KOPT-K1 (cell line): ENCODE data around the gene COPS7B.
A peak's percentile ranks its signal among the peaks of the same experiment; 100 is the strongest.
"Not testable (repeated sequence)": the region's sequence is repeated elsewhere in the genome, so short reads cannot be mapped to it uniquely, and the experiment has no call there.

Experiments
- H3K27ac ChIP-seq: fragments of 200-600 bp; sonication (generic); 2 replicates; pipeline ENCODE4 v1.5.1; 2016; ENCODE audit warnings: antibody characterized with exemption, mild to moderate bottlenecking, low read depth, low read length; ENCODE audit not compliant: poor library complexity, severe bottlenecking
- H3K36me3 ChIP-seq: fragments of 200-600 bp; sonication (generic); 2 replicates; pipeline ENCODE4 v1.5.1; 2017; ENCODE audit warnings: antibody characterized with exemption, mild to moderate bottlenecking, low read length, moderate library complexity; ENCODE audit not compliant: insufficient read depth
- H3K9me3 ChIP-seq: fragments of 200-600 bp; sonication (generic); 2 replicates; pipeline ENCODE4 v1.5.1; 2017; ENCODE audit warnings: antibody characterized with exemption, low read length, mild to moderate bottlenecking; ENCODE audit not compliant: insufficient read depth, poor library complexity, severe bottlenecking

Gene COPS7B

DNA sequence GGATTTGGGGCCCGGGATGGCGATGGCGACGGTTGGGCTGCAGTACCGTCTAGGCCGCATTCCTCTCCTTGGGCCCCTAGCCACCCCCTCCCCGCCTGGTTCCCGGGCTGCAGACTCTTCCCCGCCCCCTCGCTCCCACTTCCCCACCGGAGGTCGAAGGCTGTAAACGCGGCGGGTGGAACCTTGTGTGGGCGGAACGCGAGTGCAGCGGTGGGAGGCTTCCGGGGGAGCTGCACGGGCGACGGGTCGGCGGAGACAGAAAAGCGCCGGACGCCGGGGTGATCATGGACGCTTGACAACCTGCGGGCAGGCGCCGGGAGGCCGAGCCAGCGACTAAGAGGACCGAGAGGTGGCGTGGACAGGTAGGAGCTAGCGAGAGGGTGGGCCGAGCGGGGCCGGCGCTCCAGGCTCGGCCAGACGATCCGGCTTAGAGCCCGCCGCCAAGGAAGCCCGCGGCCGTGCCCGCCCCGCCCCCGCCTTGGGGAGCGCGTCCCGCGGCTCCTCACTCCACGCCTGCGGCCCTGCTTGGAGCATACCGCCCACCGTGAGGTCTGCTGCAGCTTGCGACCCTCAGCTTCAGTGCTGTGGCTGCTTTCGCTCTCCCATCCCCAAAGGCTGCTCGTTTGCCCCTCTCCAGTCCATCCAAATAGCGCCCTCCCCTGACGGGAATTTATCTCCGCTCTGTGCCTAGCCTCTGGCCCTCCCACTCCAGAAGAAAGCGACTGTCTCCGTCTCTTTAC lies at the start of gene COPS7B:
TSS of gene COPS7B (plus strand) at position 269 of the 740 bp plus-strand sequence. CDS start 2,126 bp downstream, outside the sequence.
- peaks cover 33% of the 10 kb centered on the region for H3K36me3 ChIP-seq
- peak within 1 kb of the TSS; percentile 71 for H3K27ac ChIP-seq
- H3K9me3 ChIP-seq, result no peaks in the 10 kb centered on the region

DNA sequence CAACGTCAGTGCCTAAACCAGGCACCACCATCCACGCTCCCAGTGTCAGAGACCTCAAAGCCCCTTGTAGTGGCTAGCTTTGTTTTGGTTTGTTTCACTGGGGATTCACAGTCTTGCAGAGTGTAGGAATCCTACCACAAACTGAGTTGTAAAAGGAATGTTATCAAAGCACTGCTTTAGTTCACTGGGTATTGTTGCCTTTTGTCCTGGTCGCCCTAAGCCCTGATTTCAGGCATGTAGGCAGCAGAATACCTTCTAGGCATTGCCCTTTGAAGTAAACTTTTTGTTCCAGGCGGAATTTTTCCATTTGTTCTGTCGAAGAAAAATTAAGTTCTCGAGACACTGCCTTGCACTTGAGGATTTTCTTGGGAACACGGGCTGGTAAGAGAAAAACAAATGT lies 48.5 kb upstream of the COPS7B start:
- H3K36me3 ChIP-seq, result peaks cover 40% of the 10 kb centered on the region

DNA sequence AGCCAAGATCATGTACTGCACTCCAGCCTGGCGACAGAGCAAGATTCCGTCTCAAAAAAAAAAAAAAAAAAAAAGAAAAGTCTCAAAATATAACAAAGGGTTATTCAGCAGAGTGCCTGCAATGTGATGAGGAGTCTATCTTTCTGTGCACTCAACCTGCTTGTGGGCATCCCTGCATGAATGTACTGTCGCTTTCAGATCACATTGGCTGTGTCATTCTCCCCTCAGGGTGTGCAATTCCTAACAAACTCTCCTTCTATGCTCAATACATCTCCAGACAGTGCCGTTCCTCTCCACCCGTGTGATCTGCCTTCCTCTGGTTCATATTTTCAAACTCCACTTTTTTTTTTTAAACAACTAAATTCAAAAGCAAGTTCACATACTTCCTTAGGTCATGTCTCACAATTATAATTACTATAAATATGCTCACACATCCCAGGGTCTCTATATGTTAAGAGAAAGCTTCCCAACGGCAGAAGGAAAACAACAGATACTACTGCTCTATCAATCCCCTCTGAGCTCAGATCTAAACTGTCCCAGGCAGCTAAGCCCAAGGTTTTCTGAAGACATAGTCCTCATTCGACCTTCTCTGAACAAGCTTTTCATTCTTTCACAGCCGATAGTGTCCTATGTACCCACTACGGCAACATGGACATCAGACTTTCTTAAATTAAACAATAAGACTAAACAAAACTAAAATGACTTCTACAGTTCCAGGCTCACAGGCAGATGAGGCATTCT lies 42.7 kb upstream of the COPS7B start:
- peaks cover 5% of the 10 kb centered on the region for H3K36me3 ChIP-seq
- no peaks in the 10 kb centered on the region for H3K9me3 ChIP-seq
- H3K27ac ChIP-seq, result no peak overlapping the region

More for the DNA sequence above, 48.5 kb upstream of the COPS7B start:
- H3K9me3 ChIP-seq, result no peaks in the 10 kb centered on the region
- no peak overlapping the region for H3K27ac ChIP-seq

DNA sequence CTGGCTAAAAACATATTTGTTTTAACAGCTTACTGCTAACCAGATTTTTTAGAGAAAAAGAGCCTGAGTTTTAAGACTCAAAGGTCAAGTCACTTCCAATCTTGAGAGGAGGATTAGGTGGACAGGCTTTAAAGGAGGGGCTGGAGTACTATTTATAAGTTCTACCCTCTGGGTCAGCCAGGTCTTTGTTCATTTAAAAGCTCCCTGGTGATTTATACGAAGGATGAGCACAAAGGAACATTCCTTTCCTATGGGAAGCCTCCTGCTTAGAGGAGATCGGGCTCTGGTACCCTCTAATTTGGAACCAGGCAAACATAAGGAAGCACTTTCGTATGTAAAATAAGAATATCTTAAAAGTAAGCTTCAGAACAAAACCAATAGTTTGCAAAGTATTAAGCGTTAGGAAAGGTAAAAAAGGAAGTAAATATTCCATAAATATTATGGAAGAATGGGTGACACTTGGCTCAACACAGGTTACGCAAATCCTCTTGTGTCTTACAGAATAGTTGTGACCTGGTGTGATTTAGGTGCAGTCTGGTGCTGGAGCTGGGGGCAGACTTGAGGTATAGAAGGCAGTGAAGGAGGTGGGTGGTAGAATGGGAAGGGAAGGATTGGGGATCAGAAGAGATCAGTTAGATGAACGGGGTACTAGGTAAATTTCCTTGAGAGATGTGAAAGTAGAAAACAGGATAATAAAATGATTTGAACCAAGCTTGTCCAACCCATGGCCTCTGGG lies 40.8 kb upstream of the COPS7B start:
- no peaks in the 10 kb centered on the region for H3K9me3 ChIP-seq
- no peak overlapping the region for H3K27ac ChIP-seq
- no peaks in the 10 kb centered on the region for H3K36me3 ChIP-seq

DNA sequence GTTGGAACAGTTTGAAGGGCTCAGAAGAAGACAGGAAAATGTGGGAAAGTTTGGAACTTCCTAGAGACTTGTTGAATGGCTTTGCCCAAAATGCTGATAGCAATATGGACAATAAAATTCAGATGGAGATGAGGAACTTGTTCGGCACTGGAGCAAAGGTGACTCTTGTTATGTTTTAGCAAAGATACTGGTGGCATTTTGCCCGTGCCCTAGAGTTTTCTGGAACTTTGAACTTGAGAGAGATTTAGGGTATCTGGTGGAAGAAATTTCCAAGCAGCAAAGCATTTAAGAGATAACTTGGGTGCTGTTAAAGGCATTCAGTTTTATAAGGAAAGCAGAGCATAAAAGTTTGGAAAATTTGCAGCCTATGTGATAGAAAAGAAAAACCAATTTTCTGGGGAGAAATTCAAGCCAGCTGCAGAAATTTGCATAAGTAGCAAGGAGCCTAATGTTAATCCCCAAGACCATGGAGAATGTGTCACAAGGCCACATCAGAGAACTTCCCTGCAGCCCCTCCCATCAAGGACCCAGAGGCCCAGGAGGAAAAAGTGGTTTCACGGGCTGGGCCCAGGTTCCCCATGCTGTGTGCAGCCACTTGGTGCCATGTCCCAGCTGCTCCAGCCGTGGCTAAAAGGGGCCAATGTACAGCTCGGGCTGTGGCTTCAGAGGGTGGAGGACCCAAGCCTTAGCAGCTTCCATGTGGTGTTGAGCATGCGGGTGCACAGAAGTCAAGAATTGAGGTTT lies 37.9 kb upstream of the COPS7B start:
- peak overlapping the region; percentile 61 for H3K27ac ChIP-seq
- H3K9me3 ChIP-seq, H3K36me3 ChIP-seq: not testable (repeated sequence)

DNA sequence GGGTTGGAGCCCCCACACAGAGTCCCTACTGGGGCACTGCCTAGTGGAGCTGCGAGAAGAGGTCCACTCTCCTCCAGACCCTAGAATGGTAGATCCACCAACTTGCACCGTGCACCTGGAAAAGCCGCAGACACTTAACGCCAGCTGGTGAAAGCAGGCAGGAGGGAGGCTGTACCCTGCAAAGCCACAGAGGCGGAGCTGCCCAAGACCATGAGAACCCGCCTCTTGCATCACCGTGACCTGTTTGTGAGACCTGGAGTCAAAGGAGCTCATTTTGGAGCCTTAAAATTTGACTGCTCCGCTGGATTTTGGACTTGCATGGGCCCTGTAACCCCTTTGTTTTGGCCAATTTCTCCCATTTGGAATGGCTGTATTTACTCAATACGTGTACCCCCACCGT lies 37.2 kb upstream of the COPS7B start:
- not testable (repeated sequence) for H3K36me3 ChIP-seq, H3K9me3 ChIP-seq
- peak overlapping the region; percentile 61 for H3K27ac ChIP-seq

DNA sequence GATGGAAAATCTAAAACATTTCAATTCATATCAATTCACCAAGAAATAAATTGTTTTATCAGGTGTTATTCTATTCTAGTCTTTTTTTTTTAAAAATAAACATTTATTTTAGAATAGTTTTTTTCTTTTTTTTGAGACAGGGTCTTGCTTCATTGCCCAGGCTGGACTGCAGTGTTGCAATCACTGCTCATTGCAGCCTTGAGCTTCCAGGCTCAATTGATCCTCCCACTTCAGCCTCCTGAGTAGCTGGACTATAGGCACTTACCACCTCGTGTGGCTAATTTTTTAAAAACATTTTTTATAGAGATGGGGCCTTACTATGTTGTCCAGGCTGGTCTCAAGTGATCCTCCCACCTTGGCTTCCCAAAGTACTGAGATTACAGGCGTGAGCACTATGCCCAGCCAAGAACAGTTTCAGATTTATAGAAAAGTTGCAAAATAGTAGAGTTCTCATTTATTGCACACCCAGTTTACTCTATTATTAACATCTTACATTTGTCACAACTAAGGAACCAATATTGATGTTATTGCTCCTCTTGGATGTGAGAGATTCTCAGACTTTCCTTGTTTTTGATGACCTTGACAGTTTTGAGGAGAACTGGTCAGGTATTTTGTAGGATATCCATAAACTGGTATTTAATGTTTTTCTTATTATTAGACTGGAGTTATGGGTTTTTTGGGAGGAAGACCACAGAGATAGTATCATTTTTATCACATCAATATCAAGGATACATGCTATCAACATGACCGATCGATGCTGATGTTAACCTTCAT lies 35.0 kb upstream of the COPS7B start:
- H3K9me3 ChIP-seq, result no peaks in the 10 kb centered on the region
- H3K36me3 ChIP-seq, result no peaks in the 10 kb centered on the region
- peak overlapping the region; percentile 40 for H3K27ac ChIP-seq

DNA sequence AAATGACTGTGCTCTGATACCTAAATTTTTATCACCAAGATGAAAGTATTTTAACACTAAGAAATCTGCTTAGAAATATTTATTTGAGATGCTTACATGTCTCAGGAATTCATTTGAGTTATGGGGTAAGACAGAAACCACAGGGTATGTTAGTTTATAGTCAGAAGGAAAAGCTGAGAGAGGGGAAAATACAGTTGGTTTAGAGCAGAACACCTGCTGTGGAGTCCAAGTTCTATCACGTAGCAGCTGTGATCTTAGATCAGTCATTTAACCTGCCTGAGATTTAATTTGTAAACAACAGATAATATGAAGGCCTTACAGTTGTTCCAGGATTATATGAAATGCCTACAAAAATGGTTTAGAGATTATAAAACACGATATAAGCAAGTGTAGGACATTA lies 34.2 kb upstream of the COPS7B start:
- H3K36me3 ChIP-seq, result no peaks in the 10 kb centered on the region
- H3K27ac ChIP-seq, result peak overlapping the region; percentile 40
- H3K9me3 ChIP-seq, result no peaks in the 10 kb centered on the region

DNA sequence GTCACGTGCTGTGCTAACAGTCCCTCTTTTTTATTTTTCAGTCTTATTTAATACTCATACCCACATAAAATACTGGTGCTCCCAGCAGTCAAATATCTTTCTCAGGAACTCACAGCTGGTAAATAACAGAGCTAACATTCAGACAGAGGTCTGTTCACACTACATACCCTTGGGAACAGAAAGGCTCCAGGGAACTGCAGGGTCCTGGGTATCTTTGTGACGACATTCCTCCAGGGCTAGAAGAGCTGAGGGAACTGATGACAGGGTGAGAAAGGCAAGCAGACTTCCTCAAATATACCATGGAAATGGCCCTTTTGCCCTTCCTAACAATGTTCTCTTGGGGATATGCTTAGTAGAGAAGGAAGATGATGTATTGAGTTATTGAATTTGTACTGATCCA lies 24.5 kb upstream of the COPS7B start:
- H3K36me3 ChIP-seq, result 0 out of 2 replicates have a peak, but pooled peaks cover 4% of the 10 kb centered on the region
- no peak overlapping the region for H3K27ac ChIP-seq
- H3K9me3 ChIP-seq, result no peaks in the 10 kb centered on the region

DNA sequence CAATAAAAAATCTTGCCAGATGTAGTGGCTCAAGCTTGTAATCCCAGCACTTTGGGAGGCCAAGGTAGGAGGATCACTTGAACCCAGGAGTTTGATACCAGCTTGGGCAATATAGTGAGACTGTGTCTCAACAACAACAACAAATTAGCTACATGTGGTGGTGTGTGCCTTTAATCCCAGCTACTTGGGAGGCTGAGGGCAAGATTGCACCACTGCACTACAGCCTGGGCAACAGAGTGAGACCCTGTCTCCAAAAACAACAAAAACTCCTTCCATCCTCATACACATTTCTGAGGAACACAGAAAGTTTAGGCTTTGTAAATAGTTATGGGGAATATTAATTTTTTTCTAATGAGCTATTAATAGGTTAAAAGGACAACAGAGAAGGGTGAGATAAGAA lies 22.1 kb upstream of the COPS7B start:
- H3K36me3 ChIP-seq, result 0 out of 2 replicates have a peak, but pooled peaks cover 4% of the 10 kb centered on the region
- no peak overlapping the region for H3K27ac ChIP-seq
- H3K9me3 ChIP-seq, result no peaks in the 10 kb centered on the region

DNA sequence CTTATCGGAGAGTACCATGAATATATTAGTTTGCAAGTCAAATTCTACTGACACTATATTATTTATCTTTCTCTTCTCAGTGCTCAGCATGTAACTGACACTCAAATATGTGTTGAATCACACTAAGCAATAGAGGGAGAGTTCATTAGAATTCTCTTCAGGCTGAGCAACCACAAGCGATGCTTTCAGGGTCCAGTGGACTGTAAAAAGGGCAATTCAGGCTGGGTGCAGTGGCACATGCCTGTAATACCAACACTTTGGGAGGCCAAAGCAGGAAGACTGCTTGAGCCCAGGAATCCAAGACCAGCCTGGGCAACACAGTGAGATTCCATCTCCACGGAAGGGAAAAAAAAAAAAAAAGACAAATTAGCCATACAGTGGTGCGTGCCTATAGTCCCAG lies 21.5 kb upstream of the COPS7B start:
- H3K36me3 ChIP-seq, result 0 out of 2 replicates have a peak, but pooled peaks cover 4% of the 10 kb centered on the region
- H3K9me3 ChIP-seq, result no peaks in the 10 kb centered on the region
- peak overlapping the region; percentile 34 for H3K27ac ChIP-seq

DNA sequence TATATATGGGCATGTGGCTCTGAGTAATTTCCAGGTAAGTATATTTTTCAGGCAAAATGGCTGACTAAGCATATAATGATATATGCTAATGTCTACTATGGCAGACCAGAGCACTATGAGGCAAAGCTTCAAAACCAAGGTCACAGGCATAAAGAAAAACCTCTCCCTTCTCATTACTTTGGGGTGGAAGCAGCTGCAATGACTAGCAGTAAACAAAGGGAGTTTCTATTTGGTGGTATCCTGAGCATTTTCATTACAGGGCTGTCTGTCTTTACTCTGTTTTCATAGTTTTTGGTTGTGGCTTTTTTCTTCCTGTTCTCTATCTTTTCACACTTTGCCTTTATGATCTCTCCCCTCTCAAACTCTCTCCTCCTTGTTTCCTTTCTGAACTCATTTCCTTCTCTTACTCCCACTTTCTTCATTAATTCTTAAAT lies 20.7 kb upstream of the COPS7B start:
- Histone ChIP-seq H3K36me3 (0 out of 2 replicates have a peak, but pooled peaks cover 4% of the 10 kb centered on the region), H3K27ac (peak overlapping the region; percentile 34), H3K9me3 (no peaks in the 10 kb centered on the region)

DNA sequence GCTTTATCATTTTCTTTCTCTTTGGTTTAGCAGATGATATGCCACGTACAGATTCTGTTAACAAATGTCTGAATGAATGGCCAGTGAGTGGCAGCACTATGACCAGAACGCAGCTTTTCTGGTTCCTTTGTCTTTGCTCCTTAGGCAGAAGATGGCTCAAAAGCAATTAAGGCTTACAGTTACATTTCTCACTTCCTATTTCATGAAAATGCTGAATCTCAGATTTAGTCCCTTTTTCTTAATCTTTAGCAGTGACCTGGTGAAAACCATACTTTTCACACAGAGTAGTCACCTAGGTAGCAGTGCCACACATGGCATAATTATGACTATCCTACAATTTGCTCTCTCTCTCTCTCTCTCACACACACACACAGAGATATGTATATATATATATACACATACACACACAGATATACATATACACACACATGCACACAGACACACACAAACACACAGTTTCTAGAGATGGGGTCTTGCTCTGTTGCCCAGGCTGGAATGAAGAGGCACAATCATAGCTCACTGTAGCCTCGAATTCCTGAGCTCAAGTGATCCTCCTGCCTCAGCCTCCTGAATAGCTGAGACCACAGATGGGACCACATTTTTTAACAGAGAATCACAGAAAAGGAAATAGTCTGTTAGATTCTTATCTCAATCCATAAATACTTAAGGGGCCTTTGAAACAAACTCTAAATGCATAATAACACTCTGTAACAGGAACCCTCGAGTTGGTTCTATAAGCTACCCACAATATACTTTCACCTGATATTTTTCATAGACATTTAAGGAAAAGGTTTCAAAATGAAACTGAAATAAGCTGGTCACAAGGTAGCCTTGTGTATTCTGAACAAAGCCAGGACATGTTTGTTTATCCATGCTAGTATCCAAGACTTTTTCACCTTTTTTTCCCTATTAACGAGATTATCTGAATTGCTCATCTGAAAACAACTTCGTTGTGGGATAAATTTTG lies 16.8 kb upstream of the COPS7B start:
- no peaks in the 10 kb centered on the region for H3K9me3 ChIP-seq
- peak overlapping the region; percentile 29 for H3K27ac ChIP-seq
- peaks cover 6% of the 10 kb centered on the region; the same call in 1 of the 2 replicates for H3K36me3 ChIP-seq
